ENCODE measurements around the gene OR4C13.
"Not testable (repeated sequence)": the region's sequence is repeated elsewhere in the genome, so short reads cannot be mapped to it uniquely, and the experiment has no call there.

The OR4C13 gene

GRCh38 chr11:49952091-49952490, at the start of gene OR4C13:
OR4C13 (plus strand) TSS chr11:49952391; CDS start chr11:49952423, 32 bp downstream.
- FAIRE-seq: no peak

- not testable (repeated sequence) for FAIRE-seq
These were observed 40.7 kb upstream of the OR4C13 start for GRCh38 chr11:49911516-49911915.

- not testable (repeated sequence) for FAIRE-seq
These were observed 3.5 kb upstream of the OR4C13 start for GRCh38 chr11:49948701-49949100.

- not testable (repeated sequence) for FAIRE-seq
These were observed 21.2 kb downstream of the OR4C13 start for GRCh38 chr11:49973439-49973838.

GRCh38 chr11:49982435-49982834, 30.2 kb downstream of the OR4C13 start, which contains the start of gene OR4C12:
OR4C12 (minus strand) TSS chr11:49982535; CDS start chr11:49982501, 34 bp downstream.
- not testable (repeated sequence) for FAIRE-seq

GRCh38 chr11:49995565-49995964, 43.4 kb downstream of the OR4C13 start:
- no peak for FAIRE-seq
